Activated T-cell treated with anti-CD3 and anti-CD28 coated beads, Interleukin-2, amount 50 U/mL, for 24 hours (primary cell): ENCODE measurements around the gene SNX32.

Source experiments
- DNase-seq: peaks from one replicate; pipeline ENCODE4 v3.0.0-alpha.2; 2020
- H3K27ac Mint-ChIP-seq: 2 replicates; pipeline ENCODE4 v1.8.0; 2020; ENCODE audit warnings: mild to moderate bottlenecking, mixed read lengths
- H3K27me3 Mint-ChIP-seq: 2 replicates; pipeline ENCODE4 v1.8.0; 2020; ENCODE audit warnings: mixed read lengths
- H3K36me3 Mint-ChIP-seq: 2 replicates; pipeline ENCODE4 v1.8.0; 2020; ENCODE audit warnings: low read depth, mixed read lengths
- H3K4me1 Mint-ChIP-seq: 2 replicates; pipeline ENCODE4 v1.8.0; 2020; ENCODE audit warnings: low read depth, mixed read lengths
- H3K4me3 Mint-ChIP-seq: 2 replicates; pipeline ENCODE4 v1.8.0; 2020; ENCODE audit warnings: mild to moderate bottlenecking, moderate library complexity, mixed read lengths
- H3K9me3 Mint-ChIP-seq: 2 replicates; pipeline ENCODE4 v1.8.0; 2020; ENCODE audit warnings: mixed read lengths

SNX32 gene

DNA sequence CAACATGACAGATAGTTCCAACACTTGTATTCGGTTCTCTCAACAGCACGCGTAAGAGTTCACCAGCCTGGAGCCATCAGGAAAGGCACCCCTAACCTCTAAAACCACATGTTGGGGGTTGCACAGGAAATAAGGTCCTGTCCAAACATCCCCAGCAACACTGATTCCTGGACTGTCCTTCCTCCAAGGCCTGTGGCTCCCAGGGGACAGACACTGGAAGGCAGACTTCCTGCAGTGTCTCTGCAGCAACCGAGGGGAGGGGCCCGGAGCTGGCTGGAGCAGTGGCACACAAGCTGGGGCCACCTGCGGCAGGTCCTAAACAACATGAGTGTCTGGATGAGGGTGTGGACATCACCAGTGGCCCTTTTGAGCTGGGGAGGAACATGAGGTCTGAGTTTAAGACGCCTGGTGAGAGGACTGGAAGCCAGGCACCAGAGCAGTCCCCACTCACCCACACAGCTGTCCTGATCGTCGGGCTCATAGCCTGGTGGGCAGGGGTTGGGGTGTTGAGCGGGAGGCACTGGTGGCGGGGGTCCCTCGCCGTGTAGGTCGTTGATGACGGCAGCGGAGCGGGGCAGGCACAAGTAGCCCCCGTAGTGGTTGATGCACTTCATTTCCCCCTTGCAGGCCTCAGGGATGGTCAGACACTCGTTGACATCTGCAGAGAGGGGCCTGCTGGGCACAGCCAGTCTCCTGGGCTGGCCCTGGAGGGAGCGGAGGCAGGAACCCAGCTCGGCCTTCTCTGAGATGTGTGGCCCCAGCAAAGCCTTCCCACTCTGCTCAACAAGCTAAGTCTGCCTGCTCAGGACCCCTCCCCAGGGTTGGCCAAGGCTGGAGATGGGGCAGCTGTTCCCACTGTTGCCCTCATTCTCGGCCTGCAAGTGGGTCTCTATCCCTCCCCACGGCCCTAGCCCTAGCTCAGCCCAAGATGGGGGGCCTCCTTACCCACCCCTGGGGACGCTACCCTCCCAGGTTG lies 37.2 kb downstream of the SNX32 start:
- peaks cover 22% of the 10 kb centered on the region for H3K4me1 Mint-ChIP-seq
- no peaks in the 10 kb centered on the region for H3K9me3 Mint-ChIP-seq
- no peaks in the 10 kb centered on the region for H3K27me3 Mint-ChIP-seq
- H3K4me3 Mint-ChIP-seq: peak overlapping the region; percentile 12
- H3K36me3 Mint-ChIP-seq: peaks cover 21% of the 10 kb centered on the region
- DNase-seq: no peak
- peak overlapping the region; percentile 18 for H3K27ac Mint-ChIP-seq

DNA sequence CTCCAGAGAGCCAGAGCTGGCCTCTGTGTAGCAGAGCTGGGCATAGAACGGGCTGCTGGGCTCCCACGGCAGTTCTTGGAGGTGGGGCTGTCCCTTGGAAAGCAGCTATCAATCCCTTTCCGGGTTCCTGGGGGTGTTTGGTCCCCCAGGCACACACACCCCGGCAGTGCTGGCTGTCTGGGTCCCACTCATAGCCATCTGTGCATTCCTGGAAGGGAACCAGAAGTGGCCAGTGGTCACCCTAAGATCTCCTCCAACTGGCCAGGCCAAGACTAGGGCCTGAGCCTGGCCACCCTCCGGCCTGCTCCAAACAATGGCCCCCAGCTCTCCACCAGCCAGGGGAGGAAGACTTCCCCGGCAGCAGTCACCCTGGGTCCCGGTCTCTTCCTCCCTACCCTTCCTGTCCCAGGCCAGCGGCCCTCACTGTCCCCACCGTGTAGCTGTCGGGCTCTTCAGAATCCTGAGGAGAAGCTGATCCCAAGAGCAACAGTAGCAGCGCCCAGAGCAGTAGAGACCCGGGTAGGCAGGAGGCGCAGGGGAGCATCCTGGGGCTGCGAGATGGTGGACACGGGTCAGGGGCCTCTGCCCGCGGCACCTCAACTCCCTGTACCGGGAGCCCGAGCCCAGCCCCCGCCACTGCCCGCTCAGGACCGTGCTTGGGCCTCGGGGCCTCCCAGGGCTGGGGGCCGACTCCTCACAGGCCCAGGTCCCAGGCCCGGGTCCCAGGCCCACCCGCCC lies 38.2 kb downstream of the SNX32 start:
- H3K27ac Mint-ChIP-seq: peak overlapping the region; percentile 44

DNA sequence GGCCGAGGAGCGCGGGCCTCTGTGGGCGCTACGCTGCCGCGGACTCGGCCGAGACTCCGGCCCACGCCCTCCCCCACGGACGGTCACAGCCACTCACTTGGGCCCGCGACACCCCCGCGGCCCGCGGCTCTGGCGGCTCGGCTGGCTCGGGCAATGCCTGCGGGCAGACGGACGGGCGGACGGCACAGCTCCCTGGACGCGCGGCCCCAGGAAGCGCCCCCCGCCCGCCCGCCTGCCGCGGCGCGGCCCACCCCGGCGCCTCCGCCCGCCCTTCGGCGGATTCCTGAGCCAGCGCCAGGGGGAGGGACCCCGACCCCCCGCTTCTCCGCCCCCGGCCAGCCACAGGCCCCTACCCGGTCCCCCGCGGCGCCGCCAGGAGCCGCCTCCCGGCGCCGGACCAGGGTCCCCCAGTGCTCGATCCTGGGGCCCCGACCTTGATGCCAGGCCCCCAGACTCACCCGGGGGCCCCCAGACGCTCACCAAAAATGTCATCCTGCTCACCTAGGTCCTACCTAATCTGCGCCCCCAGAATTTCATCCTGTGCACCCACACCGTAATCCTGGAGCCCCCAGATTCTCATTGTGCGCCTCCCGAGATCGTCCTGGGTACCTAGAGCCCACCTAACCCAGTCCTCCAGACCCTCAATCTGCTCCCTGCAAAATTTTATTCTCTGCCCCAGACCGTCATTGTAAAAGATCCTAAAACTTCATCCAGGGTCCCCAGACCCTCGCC lies 39.0 kb downstream of the SNX32 start, which contains the start of gene EFEMP2:
TSS of gene EFEMP2 (minus strand) at position 215 of the 732 bp plus-strand sequence. CDS start 446 bp downstream, outside the sequence.
- peak within 1 kb of the TSS; percentile 86 for H3K27ac Mint-ChIP-seq
- no peaks in the 10 kb centered on the region for H3K9me3 Mint-ChIP-seq
- no peaks in the 10 kb centered on the region for H3K27me3 Mint-ChIP-seq
- peaks cover 28% of the 10 kb centered on the region for H3K4me1 Mint-ChIP-seq
- peaks cover 4% of the 10 kb centered on the region for H3K36me3 Mint-ChIP-seq
- peak within 1 kb of the TSS; percentile 79 for H3K4me3 Mint-ChIP-seq
- DNase-seq: no peak

More for the DNA sequence above, 38.2 kb downstream of the SNX32 start:
- Mint-ChIP-seq H3K4me1 (peaks cover 25% of the 10 kb centered on the region), H3K9me3 (no peaks in the 10 kb centered on the region), H3K4me3 (peak overlapping the region; percentile 51), H3K36me3 (peaks cover 12% of the 10 kb centered on the region), H3K27me3 (no peaks in the 10 kb centered on the region)
- no peak for DNase-seq

DNA sequence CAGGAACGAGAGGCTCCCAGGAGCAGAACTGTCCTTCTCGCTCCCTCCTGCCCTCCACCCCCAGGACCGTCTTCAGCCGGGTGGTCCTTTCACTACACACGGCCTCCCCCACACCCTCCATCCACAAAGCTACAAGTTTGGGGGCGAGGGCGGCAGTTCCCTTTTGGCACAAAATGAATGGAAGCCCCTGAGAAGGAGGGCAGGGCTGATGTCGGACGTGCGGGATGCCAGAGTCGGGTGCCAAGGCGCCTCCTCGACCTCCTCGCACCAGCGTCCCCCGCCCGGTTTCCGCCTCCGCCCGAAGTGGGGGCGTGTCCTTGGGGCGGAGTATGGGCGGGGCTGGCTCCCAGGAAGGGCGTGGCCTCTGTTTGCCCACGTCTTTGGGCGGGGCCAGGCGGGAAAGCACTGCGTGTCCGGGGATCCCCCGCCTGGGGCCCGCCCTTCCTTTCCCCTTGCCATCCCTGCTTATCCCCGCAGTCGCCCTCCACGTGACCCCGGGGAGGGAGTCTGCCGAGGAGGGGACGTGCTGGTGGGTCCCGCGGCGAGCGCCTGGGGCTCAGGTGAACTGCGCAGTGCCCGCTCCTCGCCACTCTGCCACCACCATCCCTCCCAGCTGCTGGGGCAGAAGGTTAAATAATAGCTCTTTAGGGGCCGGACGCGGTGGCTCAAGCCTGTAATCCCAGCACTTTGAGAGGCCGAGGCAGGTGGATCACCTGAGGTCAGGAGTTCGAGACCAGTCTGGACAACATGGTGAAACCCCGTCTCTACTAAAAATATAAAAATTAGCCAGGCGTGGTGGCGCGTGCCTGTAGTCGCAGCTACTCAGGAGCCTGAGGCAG lies 39.8 kb downstream of the SNX32 start:
- Mint-ChIP-seq H3K27me3 (no peaks in the 10 kb centered on the region), H3K4me3 (peak overlapping the region; percentile 79), H3K27ac (peak overlapping the region; percentile 86), H3K4me1 (peaks cover 30% of the 10 kb centered on the region), H3K9me3 (no peaks in the 10 kb centered on the region), H3K36me3 (no peaks in the 10 kb centered on the region)
- peak; percentile 100 for DNase-seq

DNA sequence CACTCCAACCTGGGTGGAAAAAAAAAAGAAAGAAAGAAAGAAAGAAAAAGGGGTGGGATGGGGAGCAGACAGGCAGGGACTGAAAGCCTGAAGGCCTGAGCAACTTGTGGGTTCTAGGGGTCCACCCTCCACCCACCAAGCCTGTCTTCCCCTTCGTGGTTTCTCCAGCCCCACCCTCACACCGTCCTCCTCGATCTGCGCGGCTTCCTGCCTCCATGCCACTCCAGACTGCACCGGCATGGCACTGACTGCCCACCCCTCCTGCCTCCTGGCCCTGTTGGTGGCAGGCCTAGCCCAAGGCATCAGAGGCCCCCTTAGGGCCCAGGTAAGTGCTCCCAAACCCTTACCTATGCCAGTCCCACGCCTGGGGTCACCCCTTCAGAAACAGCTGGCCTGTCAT lies 45.9 kb downstream of the SNX32 start, which contains the start of gene CTSW:
TSS of gene CTSW (plus strand) at position 221 of the 400 bp plus-strand sequence. CDS start at position 239, 18 bp downstream.
- DNase-seq: peak; percentile 53
- Mint-ChIP-seq H3K36me3 (peaks cover 36% of the 10 kb centered on the region), H3K9me3 (no peaks in the 10 kb centered on the region), H3K4me3 (peak within 1 kb of the TSS; percentile 69), H3K27me3 (no peaks in the 10 kb centered on the region), H3K27ac (peak within 1 kb of the TSS; percentile 83), H3K4me1 (peaks cover 46% of the 10 kb centered on the region)

DNA sequence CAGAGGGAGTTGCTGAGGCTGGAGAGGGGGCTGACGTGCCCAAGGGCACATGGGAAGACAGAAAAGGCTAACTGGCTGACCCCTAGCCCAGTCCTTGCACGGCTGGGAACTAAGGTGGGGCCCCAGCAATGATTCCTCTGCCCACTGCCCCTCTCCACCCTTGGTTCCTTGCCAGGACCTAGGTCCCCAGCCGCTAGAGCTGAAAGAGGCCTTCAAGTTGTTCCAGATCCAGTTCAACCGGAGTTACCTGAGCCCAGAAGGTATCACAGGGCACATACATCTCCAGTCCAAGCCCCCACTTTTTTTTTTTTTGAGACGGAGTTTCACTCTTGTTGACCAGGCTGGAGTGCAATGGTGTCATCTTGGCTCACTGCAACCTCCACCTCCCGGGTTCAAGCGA lies 46.3 kb downstream of the SNX32 start:
- Mint-ChIP-seq H3K27ac (peak overlapping the region; percentile 83), H3K4me1 (peaks cover 50% of the 10 kb centered on the region), H3K4me3 (peak overlapping the region; percentile 69), H3K36me3 (peaks cover 40% of the 10 kb centered on the region), H3K9me3 (no peaks in the 10 kb centered on the region), H3K27me3 (no peaks in the 10 kb centered on the region)
- no peak for DNase-seq

DNA sequence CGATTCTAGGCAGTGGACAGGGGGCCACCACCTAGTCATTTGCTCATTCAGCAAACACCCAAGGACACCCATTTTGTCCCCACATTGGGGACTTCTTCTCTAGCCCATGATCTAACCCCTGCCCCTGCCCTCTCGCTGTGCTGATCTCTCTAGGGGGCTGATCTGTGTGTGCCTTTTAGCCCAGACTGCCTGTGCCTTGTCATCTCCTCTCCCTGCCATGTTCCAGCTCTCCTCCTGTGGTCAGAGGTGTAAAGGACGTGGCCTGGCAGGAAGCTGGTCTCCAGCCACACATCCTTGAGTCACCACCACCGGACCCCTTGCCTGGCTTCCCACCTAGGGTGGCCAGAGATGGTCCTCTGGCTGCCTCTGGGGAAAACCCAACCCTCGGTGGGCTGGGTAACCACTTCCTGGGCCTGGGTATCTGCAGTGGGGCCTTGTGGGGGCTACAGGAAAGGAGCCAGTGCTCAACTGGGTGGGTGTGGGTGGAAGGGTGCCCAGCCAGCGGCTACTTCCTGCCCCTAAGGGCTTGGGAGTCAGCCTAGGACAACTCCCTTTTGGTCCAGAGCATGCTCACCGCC lies 47.2 kb downstream of the SNX32 start:
- H3K9me3 Mint-ChIP-seq: no peaks in the 10 kb centered on the region
- peak overlapping the region; percentile 83 for H3K27ac Mint-ChIP-seq
- peaks cover 55% of the 10 kb centered on the region for H3K4me1 Mint-ChIP-seq
- no peak for DNase-seq
- peaks cover 48% of the 10 kb centered on the region for H3K36me3 Mint-ChIP-seq
- H3K27me3 Mint-ChIP-seq: no peaks in the 10 kb centered on the region
- peak overlapping the region; percentile 69 for H3K4me3 Mint-ChIP-seq

DNA sequence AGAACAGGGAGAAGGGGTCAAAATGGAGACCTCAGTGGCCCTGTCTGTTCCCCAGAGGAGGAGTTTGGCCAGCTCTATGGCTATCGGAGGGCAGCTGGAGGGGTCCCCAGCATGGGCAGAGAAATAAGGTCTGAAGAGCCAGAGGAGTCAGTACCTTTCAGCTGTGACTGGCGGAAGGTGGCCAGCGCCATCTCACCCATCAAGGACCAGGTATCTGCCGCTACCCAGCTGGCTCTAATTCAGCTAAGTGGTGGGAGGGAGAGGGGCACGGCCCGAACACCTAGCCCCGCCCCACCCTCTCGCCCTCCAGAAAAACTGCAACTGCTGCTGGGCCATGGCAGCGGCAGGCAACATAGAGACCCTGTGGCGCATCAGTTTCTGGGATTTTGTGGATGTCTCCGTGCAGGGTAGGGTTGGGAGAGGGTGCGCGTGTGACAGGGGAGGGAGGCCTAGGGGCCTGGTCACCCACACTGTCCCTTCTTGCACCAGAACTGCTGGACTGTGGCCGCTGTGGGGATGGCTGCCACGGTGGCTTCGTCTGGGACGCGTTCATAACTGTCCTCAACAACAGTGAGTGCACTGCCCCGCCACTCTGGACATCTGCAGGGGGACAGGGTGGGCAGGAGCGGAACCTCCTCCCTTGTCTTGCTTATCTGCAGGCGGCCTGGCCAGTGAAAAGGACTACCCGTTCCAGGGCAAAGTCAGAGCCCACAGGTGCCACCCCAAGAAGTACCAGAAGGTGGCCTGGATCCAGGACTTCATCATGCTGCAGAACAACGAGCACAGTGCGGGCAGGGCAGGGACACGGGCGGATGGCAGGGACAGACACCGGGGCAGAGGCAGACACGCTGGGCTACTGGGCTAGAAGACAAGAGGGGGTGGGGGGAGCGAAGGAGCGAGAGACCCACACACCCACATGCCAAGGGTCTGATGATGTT lies 48.6 kb downstream of the SNX32 start:
- no peak overlapping the region for H3K4me3 Mint-ChIP-seq
- peak overlapping the region; percentile 71 for H3K27ac Mint-ChIP-seq
- peaks cover 63% of the 10 kb centered on the region for H3K36me3 Mint-ChIP-seq
- DNase-seq: no peak
- H3K27me3 Mint-ChIP-seq: no peaks in the 10 kb centered on the region
- H3K4me1 Mint-ChIP-seq: peaks cover 62% of the 10 kb centered on the region
- no peaks in the 10 kb centered on the region for H3K9me3 Mint-ChIP-seq

DNA sequence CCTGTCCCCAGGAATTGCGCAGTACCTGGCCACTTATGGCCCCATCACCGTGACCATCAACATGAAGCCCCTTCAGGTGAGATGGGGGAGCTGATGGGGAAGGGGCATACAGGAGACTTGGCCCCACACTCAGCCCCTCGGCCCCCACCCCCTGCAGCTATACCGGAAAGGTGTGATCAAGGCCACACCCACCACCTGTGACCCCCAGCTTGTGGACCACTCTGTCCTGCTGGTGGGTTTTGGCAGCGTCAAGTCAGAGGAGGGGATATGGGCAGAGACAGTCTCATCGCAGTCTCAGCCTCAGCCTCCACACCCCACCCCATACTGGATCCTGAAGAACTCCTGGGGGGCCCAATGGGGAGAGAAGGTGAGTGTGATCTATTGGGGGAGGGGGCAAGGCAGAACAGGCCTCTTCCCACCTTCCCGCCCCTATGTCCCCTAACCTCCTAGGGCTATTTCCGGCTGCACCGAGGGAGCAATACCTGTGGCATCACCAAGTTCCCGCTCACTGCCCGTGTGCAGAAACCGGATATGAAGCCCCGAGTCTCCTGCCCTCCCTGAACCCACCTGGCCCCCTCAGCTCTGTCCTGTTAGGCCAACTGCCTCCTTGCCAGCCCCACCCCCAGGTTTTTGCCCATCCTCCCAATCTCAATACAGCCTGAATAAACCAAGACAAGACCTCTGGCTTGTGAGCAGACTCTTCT lies 49.4 kb downstream of the SNX32 start:
- no peaks in the 10 kb centered on the region for H3K27me3 Mint-ChIP-seq
- H3K4me1 Mint-ChIP-seq: peaks cover 65% of the 10 kb centered on the region
- H3K4me3 Mint-ChIP-seq: no peak overlapping the region
- DNase-seq: no peak
- H3K36me3 Mint-ChIP-seq: peaks cover 71% of the 10 kb centered on the region
- no peaks in the 10 kb centered on the region for H3K9me3 Mint-ChIP-seq
- no peak overlapping the region for H3K27ac Mint-ChIP-seq

DNA sequence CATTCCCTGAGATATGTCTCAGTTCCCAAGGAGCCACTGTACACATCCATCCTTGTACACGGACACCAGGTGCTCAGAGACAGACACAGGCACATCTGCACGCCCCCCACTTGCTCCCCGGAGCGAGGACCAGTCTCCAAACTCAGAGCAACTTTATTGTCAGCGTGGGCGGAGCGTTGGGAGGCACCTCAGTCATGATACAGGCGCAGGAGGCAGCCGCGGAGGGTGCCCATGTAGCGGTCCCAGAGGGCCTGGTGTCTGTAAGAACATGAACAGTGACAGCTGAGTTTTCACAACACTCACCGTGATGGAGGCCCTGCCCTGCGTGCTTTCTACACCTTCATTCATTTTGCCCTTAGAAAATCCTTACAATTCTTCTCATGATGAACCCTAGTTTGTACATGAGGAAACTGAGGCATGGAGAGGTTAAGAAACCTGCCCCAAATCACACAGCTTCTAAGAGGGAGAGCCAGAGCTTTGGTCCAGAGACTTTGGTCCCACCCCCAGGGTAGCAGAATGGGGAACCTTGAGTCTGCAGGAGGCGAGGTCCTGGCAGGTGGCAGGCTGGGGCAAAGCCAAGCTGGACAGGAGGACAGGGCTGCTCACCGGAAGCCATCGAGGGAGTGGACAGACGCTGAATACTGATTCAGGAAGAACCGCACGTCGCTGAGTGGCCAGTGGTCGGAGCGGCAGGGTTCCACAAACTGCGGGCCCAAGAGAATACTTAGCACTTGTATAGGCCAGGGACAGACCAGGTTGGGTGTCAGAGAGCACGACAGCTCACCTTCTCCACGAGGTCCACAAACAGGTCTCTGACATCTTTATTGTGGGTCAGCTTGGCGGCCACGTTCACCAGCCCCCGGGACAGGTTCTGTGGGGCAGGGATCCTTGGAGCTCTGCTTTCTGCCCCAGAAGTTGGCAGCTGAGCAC lies 50.3 kb downstream of the SNX32 start:
- no peaks in the 10 kb centered on the region for H3K9me3 Mint-ChIP-seq
- H3K27ac Mint-ChIP-seq: peak overlapping the region; percentile 88
- H3K27me3 Mint-ChIP-seq: no peaks in the 10 kb centered on the region
- peaks cover 72% of the 10 kb centered on the region for H3K36me3 Mint-ChIP-seq
- H3K4me1 Mint-ChIP-seq: peaks cover 68% of the 10 kb centered on the region
- no peak for DNase-seq
- no peak overlapping the region for H3K4me3 Mint-ChIP-seq

DNA sequence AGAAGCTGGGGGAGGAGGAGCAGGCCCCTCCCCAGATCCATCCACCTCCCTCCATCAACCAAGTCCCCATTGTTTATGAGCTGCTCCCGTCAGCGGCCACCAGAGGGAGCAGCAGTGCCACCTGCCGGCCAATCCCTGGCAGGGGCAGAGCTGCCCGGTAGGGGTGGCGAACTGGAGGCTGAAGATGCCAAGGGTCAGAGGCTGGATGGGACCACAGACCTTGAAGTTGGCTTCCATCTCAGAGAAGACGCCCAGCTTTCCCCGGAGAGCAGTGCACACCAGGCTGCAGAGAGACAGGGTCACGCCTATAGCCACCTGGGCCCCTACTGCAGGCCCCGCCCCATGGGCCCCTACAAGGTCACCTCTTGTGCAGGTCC lies 50.9 kb downstream of the SNX32 start:
- H3K27ac Mint-ChIP-seq: peak overlapping the region; percentile 88
- no peaks in the 10 kb centered on the region for H3K9me3 Mint-ChIP-seq
- peaks cover 72% of the 10 kb centered on the region for H3K36me3 Mint-ChIP-seq
- no peaks in the 10 kb centered on the region for H3K27me3 Mint-ChIP-seq
- H3K4me3 Mint-ChIP-seq: peak overlapping the region; percentile 38
- peak; percentile 88 for DNase-seq
- H3K4me1 Mint-ChIP-seq: peaks cover 68% of the 10 kb centered on the region
